A172 (cell line): ENCODE measurements around the gene CXCL17. TPM values are rescaled to one million over a fixed set of nuclear protein-coding genes. Genes with fewer than 3 reads are reported as not detected.
"Not testable (repeated sequence)": the region's sequence is repeated elsewhere in the genome, so short reads cannot be mapped to it uniquely, and the experiment has no call there.

Source experiments
- DNase-seq: peaks from one replicate; pipeline ENCODE4 v3.0.0-alpha.2; 2015; ENCODE audit warnings: low spot score
- total RNA-seq: library from RNA; depleted of rRNA; stranded (reverse); fragments of >200 nt; shearing (Covaris generic); gene quantifications from 2 replicates; pipeline ENCODE4 v1.2.3, GENCODE V29; 2014; rRNA removed

CXCL17 gene, protein sequence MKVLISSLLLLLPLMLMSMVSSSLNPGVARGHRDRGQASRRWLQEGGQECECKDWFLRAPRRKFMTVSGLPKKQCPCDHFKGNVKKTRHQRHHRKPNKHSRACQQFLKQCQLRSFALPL
- total RNA-seq = not detected in 2 replicates

DNA sequence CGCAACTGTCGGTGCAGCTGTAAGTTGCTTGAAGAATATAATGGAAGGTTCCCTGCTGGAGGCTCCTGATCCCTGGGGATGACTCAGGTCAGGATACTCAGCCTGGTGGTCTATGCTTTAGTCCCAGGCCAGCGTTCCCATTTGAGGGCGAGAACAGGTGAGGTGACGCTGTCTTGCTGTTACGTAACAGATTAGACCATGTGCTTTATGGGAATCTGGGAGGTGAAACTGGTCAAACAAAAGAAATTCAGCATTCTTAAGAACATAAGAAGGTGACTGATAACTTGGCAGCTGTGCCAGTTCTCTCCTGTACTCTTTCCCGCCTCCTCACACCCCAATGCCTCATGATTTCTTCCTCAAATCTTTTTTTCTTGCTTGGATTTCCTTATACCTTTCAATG, at the start of gene CXCL17:
Gene CXCL17, minus strand, starts transcription at position 114 of the 400 bp plus-strand sequence. CDS start 114 bp downstream, outside the sequence.
- no peak for DNase-seq

DNA sequence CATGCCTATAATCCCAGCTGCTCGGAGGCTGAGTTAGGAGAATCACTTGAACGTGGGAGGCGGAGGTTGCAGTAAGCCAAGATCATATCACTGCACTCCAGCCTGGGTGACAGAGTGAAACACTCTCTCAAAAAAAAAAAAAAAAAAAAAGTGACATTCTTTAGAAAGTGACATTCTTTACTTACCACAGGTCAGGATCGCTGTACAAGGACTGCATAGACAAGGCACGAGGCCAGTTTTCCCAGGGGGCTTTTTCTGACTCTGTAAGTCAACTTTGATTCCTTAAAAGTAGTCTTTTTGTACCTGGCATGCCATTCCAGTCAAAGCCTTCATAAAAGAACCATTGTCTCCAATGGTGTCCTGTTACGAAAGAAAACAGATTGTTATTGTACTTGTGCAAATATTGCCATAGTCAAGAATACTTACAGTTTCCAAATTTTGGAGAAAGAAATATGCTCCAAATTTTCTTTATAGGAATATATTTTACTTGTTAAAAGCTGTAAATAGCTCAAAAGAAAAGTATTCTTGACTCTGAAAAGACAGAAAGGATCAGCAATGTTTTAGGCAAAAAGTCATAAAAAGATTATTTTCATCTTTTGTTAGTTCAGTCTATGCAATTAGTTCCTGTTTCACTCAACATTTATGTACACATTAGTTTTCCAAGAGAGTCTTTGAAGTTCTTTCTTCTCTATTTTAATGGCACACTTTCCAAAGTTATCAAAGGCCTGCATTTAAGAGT, 46.2 kb upstream of the CXCL17 start:
- no peak for DNase-seq

DNA sequence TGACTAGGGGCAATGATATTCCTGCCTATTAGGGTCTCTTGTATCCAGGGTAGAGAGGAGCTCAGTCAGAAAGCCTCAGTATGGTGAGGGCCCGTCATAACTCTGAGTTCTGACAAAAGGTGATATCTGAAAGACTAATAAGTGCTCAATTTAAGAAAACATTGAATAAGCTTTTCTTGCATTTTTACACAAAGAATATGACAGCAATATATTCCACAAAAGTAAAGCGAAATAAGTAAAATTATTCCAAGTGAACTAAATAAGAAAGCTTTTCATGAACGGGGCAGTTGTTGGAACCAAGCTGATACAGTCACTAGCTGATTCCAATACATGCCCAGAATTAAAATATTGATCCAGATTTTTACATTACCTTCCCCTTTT, 45.0 kb upstream of the CXCL17 start:
- no peak for DNase-seq

DNA sequence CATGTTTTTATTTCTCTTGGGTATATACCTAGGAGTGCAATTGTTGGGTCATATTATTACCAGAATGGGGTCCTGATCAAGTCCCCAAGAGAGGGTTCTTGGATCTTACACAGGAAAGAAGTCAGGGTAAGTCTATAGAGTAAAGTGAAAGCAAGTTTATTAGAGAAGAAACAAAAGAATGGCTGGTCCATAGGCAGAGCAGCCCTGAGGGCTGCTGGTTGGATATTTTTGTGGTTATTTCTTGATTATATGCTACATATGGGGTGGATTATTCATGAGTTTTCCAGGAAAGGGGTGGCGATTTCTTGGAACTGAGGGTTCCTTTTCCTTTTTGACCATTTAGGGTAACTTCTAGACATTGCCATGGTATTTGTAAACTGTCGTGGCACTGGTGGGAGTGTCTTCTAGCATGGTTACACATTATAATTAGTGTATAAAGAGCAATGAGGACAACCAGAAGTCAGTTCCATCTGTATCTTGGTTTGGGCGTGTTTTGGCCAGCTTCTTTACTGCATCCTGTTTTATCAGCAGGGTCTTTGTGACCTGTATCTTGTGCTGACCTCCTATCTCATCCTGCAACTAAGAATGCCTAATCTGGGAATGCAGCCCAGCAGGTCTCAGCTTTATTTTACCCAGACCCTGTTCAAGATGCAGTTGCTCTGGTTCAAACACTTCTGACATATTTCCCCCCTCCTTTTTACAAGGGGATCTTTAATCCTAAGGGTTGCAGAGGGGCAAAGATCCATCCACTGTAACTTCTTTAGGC, 44.5 kb upstream of the CXCL17 start:
- DNase-seq = no peak

DNA sequence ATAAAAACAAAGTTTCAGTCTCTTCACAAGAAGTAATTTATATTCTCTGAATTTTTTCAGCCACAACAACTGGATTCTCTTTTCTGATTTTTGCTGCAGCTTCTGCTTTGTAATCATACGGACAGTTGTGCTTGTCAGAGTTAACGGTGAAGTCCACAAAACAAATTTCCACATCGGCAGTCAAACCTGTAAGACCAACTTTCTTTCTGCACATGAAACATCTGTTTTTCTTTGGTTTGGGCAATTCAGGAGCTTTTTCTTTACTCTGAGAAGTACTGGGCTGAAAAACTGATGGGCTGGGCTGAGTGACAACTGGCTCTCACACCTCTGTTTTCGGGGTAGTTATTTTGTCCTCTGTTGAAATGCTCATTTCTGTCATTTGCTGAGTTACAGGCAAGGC, 42.3 kb upstream of the CXCL17 start:
- DNase-seq = not testable (repeated sequence)

DNA sequence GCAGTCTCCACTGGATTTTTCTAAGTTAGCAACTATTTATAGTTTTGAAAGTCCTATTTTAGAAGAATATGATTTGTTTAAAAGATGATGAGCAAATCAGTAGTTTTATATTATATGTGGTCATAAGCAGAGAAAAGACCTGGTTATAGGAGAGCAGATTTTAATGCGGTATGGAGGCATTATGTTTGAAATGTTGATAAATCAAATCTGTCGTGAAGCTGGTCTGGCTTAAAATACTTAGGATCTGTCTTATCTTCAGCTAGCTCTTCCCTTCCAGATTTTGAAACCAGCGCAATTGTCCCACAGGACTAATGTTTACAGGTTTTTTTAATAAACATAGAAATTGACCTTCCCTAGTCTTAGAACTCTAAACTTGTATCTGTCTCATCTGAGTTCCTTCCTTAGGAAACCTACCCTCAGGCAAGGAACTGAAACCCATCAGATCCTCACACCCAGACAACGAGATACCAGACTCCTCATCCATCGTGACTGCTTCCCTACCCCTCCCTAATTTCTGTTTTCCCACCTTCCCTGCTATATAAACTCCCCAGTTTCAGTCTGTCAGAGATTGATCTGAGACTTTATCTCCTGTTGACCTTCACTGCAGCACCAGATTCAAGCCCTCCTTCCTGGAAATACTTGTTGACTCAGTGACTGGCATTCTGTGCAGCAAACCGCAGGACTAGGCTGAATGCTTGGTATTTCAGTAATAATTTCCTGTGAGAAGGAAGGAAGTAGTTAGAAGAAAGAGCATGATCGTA, 37.8 kb upstream of the CXCL17 start:
- peak; percentile 69 for DNase-seq

DNA sequence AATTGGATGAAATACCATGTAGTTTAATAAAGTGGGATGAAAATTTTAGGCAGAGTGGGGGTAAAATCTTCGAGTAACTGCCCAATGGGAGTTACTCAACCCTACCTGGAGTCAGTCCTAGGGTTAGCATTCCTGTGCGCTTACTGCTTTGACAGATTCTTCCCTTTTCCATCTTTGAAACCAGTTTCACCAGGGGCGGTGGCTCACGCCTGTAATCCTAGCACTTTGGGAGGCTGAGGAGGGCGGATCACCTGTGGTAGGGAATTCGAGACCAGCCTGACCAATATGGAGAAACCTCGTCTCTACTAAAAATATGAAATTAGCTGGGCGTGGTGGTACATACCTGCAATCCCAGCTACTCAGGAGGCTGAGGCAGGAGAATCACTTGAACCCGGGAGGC, 37.0 kb upstream of the CXCL17 start:
- DNase-seq = no peak

DNA sequence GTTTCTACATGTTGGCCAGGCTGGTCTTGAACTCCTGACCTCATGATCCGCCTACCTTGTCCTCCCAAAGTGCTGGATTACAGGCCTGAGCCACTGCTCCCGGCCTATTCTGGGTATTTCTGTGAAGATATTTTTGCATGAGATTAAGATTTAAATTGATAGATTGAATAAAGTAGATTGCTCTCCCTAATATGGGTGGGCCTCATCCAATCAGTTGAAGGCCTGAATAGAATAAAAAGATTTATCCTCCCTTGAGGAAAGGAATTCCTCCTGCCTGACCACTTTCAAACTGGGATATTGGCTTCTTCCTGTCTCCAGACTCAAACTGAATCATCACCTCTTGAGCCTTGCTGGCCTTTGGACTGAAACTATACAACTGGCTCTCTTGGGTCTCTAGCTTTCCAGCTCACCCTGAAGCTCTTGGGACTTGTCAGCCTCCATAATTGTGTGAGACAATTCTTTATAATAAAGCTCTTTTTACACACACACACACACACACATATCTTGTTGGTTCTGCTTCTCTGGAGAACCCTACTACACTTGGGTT, 36.1 kb upstream of the CXCL17 start:
- DNase-seq = no peak

DNA sequence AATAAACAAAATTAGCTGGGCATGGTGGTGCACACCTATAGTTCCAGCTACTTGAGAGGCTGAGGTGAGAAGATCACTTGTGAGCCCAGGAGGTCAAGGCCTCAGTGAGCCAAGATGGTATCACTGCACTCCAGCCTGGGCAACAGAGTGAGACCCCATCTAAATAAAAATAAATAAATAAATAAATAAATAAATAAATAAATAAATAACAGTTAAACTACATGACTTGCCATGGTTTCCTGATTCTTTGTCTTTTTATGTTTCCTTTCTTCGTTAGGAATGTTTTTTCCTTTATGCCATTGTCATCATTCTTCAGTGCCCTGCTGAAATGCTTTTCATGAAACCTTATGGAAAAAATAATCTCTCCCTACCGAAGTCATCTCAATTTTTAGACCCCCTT, 35.2 kb upstream of the CXCL17 start:
- no peak for DNase-seq

DNA sequence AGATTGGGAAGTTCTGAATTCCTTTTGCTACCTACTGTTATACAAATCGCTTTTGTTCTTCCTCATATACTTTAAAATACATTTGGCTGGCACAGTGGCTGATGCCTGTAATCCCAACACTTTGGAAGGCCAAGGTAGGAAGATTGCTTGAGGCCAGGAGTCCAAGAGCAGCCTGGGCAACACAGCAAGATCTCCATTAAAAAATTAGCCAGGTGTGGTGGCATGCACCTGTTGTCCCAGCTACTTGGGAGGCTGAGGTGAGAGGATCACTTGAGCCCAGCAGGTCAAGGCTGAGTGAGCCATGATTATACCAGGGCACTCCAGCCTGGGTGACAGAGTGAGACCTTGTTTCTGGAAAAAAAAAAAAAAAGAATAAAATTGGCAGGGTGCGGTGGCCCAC, 34.4 kb upstream of the CXCL17 start:
- no peak for DNase-seq

DNA sequence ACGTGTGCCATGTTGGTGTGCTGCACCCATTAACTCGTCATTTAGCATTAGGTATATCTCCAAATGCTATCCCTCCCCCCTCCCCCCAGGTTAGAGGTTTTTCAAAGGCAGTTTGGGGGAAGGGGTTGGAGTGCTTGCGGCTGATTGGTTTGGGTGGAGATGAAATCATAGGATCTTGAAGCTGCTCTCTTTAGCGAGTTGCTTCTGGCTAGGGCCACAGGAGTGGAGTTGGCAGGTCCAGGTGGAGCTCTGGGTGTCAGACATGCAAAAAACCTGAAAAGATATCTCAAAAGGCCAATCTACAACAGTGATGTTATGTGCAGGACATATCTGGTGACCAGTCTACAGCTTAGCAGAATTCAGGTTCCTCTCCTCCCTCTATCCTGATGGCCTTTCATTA, 32.6 kb upstream of the CXCL17 start:
- DNase-seq = no peak

DNA sequence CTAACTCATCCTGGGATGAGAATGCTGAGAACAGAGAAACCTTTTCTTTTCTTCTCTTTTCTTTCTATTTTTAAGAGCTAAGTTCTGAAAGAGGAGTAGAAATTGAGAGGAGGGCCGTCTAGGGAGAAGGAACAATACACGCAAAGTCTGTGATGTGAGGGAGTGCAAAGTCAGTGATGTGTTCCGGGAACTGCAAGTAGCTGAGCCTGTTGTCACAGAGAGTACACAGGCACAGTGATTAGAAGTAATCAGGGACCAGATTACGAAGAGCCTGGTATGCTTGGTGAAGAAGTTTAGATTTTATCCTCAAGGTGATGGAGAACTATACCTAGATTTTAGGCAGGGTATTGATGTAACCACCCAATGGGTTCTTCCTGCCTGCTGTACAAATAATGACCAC, 32.0 kb upstream of the CXCL17 start:
- DNase-seq = no peak

DNA sequence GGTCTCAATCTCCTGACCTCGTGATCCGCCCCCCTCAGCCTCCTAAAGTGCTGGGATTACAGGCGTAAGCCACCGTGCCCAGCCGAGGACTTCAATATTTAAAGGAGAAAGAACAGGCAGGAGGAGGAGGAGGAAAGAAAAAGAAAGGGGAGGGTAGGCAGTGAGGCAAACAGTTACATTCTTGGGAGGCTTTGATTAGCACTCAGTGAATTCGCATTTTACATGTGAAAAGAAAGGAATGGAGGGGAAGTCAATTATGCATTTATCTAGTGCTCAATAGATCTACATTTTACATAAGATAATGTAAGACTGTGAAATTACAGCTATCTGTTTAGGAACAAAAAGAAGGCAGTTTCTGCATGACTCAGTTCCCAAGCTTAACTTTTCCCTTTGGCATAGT, 30.9 kb upstream of the CXCL17 start:
- DNase-seq = no peak

DNA sequence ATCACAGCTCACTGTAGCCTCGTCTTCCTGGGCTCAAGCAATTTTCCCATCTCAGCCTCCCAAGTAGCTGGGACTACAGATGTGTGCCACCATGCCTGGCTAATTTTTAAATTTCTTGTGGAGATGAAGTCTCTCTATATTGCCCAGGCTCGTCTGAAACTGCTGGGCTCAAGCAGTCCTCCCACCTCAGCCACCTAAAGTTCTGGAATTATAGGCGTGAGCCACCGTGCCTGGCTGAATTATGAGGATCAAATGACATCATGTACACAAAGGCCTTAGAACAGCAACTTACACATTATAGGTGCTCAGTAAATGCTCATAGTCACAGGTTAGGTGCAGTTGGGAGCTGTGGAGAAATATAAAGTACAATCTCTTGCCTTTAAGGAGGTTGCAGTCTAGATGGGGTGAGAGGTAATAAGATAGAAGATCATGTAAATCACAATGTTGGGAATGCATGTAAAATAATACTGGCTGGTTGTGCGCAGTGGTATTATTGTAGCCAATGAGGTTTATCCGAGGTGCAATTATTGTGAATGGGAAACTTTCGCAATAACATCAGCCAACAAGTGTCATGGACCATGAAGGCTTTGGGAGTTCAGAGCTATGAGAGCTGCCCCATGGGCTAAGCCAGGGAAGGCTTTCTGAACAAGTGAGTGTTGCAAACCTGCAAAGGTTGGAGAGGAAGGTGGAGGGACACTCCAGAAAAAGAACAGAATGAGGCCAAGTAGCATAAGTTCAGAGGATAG, 29.8 kb upstream of the CXCL17 start:
- no peak for DNase-seq

DNA sequence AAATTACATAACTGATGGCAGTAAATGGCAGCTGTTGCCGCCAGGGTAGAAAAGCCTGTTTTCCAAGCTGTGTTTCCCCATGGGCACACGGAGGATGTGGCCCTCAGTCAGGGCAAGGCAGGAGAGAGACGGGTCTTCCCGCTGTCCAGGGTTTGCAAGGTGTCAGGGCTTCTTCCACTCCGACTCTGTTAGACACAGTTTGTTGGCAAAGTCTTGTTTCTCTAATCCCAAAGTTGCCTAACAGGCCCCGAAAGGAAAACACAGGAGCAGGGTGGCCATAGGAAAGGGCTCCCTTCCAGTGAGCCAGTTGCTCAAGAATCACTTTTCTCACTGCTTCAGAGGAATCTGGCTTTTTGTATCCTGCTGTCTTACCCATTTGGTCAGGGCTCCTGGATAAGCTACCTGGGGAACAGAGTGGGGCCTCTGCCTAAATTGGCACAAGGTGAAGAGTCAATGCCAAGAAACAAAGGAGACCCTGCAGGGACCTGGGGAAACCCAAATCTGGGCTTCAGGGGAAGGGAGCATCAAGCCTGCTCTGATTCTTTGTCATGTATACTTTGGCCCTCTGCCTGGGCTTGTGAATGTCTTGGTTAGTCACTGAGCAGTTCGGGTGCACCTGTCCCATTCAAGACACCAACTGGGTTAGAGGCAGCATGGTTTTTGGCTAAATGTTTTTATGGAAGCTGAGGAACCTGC, 29.0 kb upstream of the CXCL17 start:
- DNase-seq = peak; percentile 48

DNA sequence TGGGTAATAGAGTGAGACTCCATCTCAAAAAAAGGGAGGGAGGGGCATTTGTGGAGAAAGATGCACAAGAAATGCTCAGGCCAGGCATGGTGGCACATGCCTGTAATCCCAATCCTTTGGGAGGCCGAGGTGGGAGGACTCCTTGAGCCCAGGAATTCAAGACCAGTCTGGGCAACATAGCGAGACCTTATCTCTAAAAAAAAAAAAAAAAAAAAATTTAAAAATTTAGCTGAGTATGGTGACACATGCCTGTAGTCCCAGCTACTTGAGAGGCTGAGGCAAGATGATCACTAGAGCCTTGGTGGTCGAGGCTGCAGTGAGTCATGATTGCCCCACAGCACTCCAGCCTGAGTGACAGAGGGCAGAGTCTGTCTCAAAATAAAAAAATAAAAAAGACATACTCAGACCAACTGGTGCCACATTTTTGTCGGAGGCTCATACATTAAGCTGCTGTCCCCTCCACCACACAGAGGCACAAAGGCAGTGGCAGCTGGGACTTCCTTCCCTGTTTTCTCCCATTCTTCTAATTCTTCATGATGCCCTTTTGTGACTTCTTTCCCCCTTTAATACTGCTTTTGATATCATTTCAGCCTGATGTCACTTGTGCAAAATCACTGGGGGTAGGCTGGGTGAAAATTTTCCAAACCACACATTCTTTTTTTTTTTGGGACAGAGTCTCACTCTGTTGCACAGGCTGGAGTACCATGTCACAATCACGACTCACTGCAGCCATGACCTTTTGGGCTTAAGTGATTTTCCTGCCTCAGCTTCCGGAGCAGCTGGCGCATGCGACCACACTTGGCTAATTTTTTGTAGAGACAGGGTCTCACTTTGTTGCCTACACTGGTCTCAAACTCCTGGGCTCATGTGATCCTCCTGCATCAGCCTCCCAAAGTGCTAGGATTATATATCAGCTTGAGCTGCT, 26.8 kb upstream of the CXCL17 start:
- DNase-seq = peak; percentile 20

DNA sequence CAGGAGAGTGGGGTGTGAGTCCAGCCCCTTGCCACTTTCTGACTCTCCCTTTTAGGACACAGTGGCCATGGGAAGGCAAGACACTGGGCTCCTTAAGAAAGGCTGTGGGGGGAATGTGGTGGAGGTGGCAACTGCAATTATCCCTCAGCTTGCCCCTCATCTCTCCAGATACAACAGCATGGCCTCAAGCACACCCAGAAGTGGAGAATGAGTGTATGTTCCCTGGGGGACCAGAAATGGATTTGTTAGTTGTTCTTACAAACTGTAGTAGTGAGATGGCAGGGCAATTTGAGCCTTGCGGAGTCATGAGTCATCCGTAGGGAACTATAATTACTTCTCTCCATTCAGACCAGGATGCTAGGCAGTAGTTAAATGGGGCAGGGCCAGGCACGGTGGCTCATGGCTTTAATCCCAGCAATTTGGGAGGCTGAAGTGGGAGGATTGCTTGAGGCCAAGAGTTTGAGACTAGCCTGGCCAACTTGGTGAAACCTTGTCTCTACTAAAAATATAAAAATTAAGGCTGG, 25.6 kb upstream of the CXCL17 start:
- DNase-seq = peak; percentile 94

DNA sequence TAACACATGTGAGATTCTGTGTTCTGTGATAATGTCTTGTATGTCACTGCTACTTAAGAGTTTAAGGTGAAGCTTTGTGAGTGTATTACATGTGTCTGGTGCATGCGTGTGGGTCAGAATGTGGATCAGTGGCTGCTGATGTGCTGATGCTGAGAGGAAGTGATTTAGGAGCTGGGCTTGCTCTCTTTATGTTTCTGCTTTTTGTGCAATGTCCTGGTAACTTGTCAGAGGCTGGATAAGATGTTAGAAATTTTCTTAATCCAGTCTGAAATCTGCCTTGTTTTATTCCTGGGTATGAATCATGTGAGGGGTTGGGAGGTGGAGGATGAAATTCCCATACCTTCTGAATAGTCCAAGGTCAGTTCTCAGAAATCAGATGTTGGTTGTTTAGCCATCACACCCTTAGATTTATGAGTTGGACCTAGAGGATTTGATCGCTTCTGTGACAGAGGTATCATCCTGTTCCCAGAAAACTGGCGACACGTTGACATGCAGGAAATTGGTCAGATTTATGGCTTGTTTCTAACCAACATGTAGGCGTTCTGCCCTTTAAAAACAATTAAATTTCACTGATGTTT, 24.5 kb upstream of the CXCL17 start:
- DNase-seq = peak; percentile 66
